HCT116 (cell line): Measurements from ENCODE around the gene USP32. TPM values are rescaled to one million over a fixed set of nuclear protein-coding genes. Genes with fewer than 3 reads are reported as not detected.

ENCODE experiments used
- ATAC-seq: fragments of 200-7000 bp; cut with Tn5 transposase; 2 replicates; pipeline ENCODE4 v1.9.1; 2020; ENCODE audit warnings: mild to moderate bottlenecking, moderate library complexity
- BruUV-seq: library from RNA; stranded (reverse); fragments of 400-500 nt; replicated peaks from 2 replicates; lab custom pipeline; 2021; lab: Mats Ljungman, UMichigan
- CTCF ChIA-PET: fragments of 300-600 bp; sonication (Branson Sonifier 250); formaldehyde crosslinking; loops from one replicate; lab custom pipeline; 2021; ENCODE audit warnings: antibody characterized with exemption; lab: Charles Lee
- POLR2A ChIA-PET: fragments of 300-600, 350-600 bp; sonication (Branson Sonifier 250); formaldehyde crosslinking; loops from one replicate; lab custom pipeline; 2021; ENCODE audit warnings: antibody characterized with exemption; lab: Charles Lee
- RAD21 ChIA-PET, 2 experiments: fragments of 300-600 bp; sonication (Branson Sonifier 250); formaldehyde crosslinking; loops; one replicate each; lab custom pipeline; 2023; ENCODE audit warnings: low total read pairs in 2 of 2; ENCODE audit not compliant: uncharacterized antibody in 2 of 2, unreplicated experiment in 2 of 2, low non-redundant PET in 1 of 2; lab: Charles Lee
- DNase-seq: peaks from one replicate; pipeline ENCODE4 v3.0.0-alpha.2; 2010; ENCODE audit warnings: low read depth, low spot score
- H2AFZ ChIP-seq: fragments of 200-600 bp; shearing (Covaris generic), sonication (generic); 2 replicates; pipeline ENCODE4 v1.6.1; 2017; ENCODE audit warnings: low read depth, mixed run types, mixed read lengths, antibody characterized with exemption, low read length; ENCODE audit not compliant: poor library complexity, severe bottlenecking
- H3K27ac ChIP-seq: 2 replicates; pipeline ENCODE4 v1.5.1; 2012; ENCODE audit warnings: low read depth, low read length
- H3K27me3 ChIP-seq: fragments of 200-600 bp; sonication (generic); 2 replicates; pipeline ENCODE4 v1.6.1; 2016; ENCODE audit warnings: mixed run types, low read length, mixed read lengths; ENCODE audit not compliant: insufficient read depth
- H3K36me3 ChIP-seq, 2 experiments: fragments of 200-500 bp in 1 of 2; fragments of 200-600 bp in 1 of 2; sonication (Bioruptor generic) in 1 of 2; sonication (generic) in 1 of 2; 2 replicates each; pipeline versions ENCODE4 v1.5.1 to v1.6.1; 2014 to 2016; ENCODE audit warnings: low read length in 2 of 2, inconsistent platforms in 1 of 2, mixed read lengths in 1 of 2, mixed run types in 1 of 2; ENCODE audit not compliant: insufficient read depth in 2 of 2, control insufficient read depth in 1 of 2
- H3K4me1 ChIP-seq, 2 experiments: fragments of 200-600 bp in 1 of 2; sonication (generic) in 1 of 2; 2 replicates each; pipeline versions ENCODE4 v1.5.1 to v1.6.1; 2012 to 2017; ENCODE audit warnings: low read length in 2 of 2, inconsistent platforms in 1 of 2, mild to moderate bottlenecking in 1 of 2, mixed read lengths in 1 of 2, mixed run types in 1 of 2, moderate library complexity in 1 of 2; ENCODE audit not compliant: insufficient read depth in 2 of 2, control insufficient read depth in 1 of 2
- H3K4me2 ChIP-seq: fragments of 200-600 bp; sonication (generic); 2 replicates; pipeline ENCODE4 v1.6.1; 2017; ENCODE audit warnings: mixed run types, low read length, mixed read lengths
- H3K4me3 ChIP-seq, 2 experiments: fragments of 200-600 bp in 1 of 2; sonication (generic) in 1 of 2; replicated peaks in 1 of 2; 2 replicates each; pipeline ENCODE4 v1.5.1; 2011 to 2016; ENCODE audit warnings: low read length in 2 of 2, control low read depth in 1 of 2, low read depth in 1 of 2, mild to moderate bottlenecking in 1 of 2, mixed read lengths in 1 of 2, mixed run types in 1 of 2
- H3K79me2 ChIP-seq: fragments of 200-600 bp; sonication (generic); 2 replicates; pipeline ENCODE4 v1.6.1; 2017; ENCODE audit warnings: mild to moderate bottlenecking, mixed run types, low read length, moderate library complexity, mixed read lengths; ENCODE audit not compliant: insufficient read depth
- H3K9ac ChIP-seq: fragments of 200-600 bp; sonication (generic); 2 replicates; pipeline ENCODE4 v1.6.1; 2016; ENCODE audit warnings: low read length, mixed read lengths
- H3K9me2 ChIP-seq: fragments of 200-600 bp; sonication (generic), shearing (Covaris generic); 2 replicates; pipeline ENCODE4 v1.6.1; 2017; ENCODE audit warnings: mixed run types, mild to moderate bottlenecking, moderate library complexity; ENCODE audit not compliant: insufficient read depth
- H3K9me3 ChIP-seq, 2 experiments: fragments of 200-500 bp in 1 of 2; fragments of 200-600 bp in 1 of 2; sonication (Bioruptor generic) in 1 of 2; sonication (generic) in 1 of 2; 2 replicates each; pipeline ENCODE4 v1.6.1; 2014 to 2017; ENCODE audit warnings: low read length in 2 of 2, mixed read lengths in 2 of 2, inconsistent platforms in 1 of 2, low read depth in 1 of 2, mild to moderate bottlenecking in 1 of 2, mixed run types in 1 of 2, moderate library complexity in 1 of 2; ENCODE audit not compliant: control insufficient read depth in 1 of 2, insufficient read depth in 1 of 2
- H4K20me1 ChIP-seq: fragments of 200-600 bp; sonication (generic), shearing (Covaris generic); 2 replicates; pipeline ENCODE4 v1.6.1; 2017; ENCODE audit warnings: mixed run types, mild to moderate bottlenecking, moderate library complexity; ENCODE audit not compliant: insufficient read depth
- CTCF ChIP-seq, 3 experiments: fragments of 200-600 bp in 1 of 3; sonication (generic) in 1 of 3; IDR thresholded peaks in 2 of 3; conservative IDR thresholded peaks in 1 of 3; 2 replicates each; pipeline ENCODE4 v1.5.1; 2012 to 2017; ENCODE audit warnings: low read depth in 2 of 3, low read length in 2 of 3, antibody characterized with exemption in 1 of 3, borderline replicate concordance in 1 of 3, control low read depth in 1 of 3, mild to moderate bottlenecking in 1 of 3, mixed read lengths in 1 of 3, mixed run types in 1 of 3, moderate library complexity in 1 of 3; ENCODE audit not compliant: insufficient read depth in 1 of 3
- EZH2phosphoT487 ChIP-seq: fragments of 200-600 bp; IDR thresholded peaks from 2 replicates; pipeline ENCODE4 v1.6.1; 2018; ENCODE audit warnings: antibody characterized with exemption, borderline replicate concordance
- MAX ChIP-seq: IDR thresholded peaks from 2 replicates; pipeline ENCODE4 v1.6.1; 2012
- REST ChIP-seq: IDR thresholded peaks from 2 replicates; pipeline ENCODE4 v1.6.1; 2012; ENCODE audit warnings: low read depth
- SIN3A ChIP-seq: IDR thresholded peaks from 2 replicates; pipeline ENCODE4 v1.6.1; 2012; ENCODE audit warnings: low read depth
- intact Hi-C: fragments of 100-400 bp; cut with micrococcal nuclease; formaldehyde crosslinking; loops from 2 replicates; pipeline ENCODE4 v1.10.0; 2022
- total RNA-seq: library from RNA; stranded (reverse); gene quantifications from one replicate; pipeline ENCODE4 v1.2.1, GENCODE V29; 2021; ENCODE audit not compliant: unreplicated experiment

Gene USP32
- total RNA-seq, 1 experiment from 2014 or later = 67.0 TPM

- no peaks in the 10 kb centered on the region for H4K20me1 ChIP-seq
- H3K36me3 ChIP-seq = no peaks in the 10 kb centered on the region
- H3K27me3 ChIP-seq = no peaks in the 10 kb centered on the region
- RAD21 ChIA-PET = no interaction called here
- no TSS peak for BruUV-seq
- no peaks in the 10 kb centered on the region for H3K9me2 ChIP-seq
- H3K4me1 ChIP-seq = peaks cover 18 to 28% of the 10 kb centered on the region in 2 experiments
- ATAC-seq = no peak
- no peak overlapping the region for H3K27ac ChIP-seq
- DNase-seq = peak; percentile 12
- no peak overlapping the region for H2AFZ ChIP-seq
- H3K9me3 ChIP-seq = no peaks in the 10 kb centered on the region
- TF ChIP-seq REST = peak; percentile 98
- no peak for TF ChIP-seq SIN3A
- TF ChIP-seq CTCF (IDR thresholded peaks at IDR 0.05 in 2 of 3, conservative IDR thresholded peaks at IDR 0.05 in 1 of 3; ENCODE audit: borderline replicate concordance in 1 of 3, insufficient read depth in 1 of 3, low read depth in 2 of 3, low read length in 2 of 3) = peak in 2 of 3 experiments; percentile 42 to 55; a peak in 3 of 6 replicates
- TF ChIP-seq EZH2phosphoT487 = no peak
- no peak for TF ChIP-seq MAX
- CTCF ChIA-PET = no interaction called here
- peaks cover 1% of the 10 kb centered on the region; the same call in 1 of the 2 replicates for H3K79me2 ChIP-seq
- no peak overlapping the region for H3K4me2 ChIP-seq
- H3K9ac ChIP-seq = no peak overlapping the region
- POLR2A ChIA-PET = no interaction called here
- intact Hi-C loops = loop anchor here (10.0 kb wide), 2 partner anchors 465 to 495 kb away; partner anchors contain the start of gene PPM1D
- no peak overlapping the region for H3K4me3 ChIP-seq
Measured at GRCh38 chr17:60139438-60140285, 252.3 kb downstream of the USP32 start.
